GM12892 (cell line): ENCODE measurements around the gene TEX10.

Source experiments
- POLR2A ChIP-seq: IDR thresholded peaks from 2 replicates; pipeline ENCODE4 v1.6.1; 2011; ENCODE audit warnings: low read depth, low read length, control low read depth
- TAF1 ChIP-seq: IDR thresholded peaks from 2 replicates; pipeline ENCODE4 v1.6.1; 2011; ENCODE audit warnings: low read depth, mild to moderate bottlenecking, control low read depth, low read length, borderline replicate concordance

DNA sequence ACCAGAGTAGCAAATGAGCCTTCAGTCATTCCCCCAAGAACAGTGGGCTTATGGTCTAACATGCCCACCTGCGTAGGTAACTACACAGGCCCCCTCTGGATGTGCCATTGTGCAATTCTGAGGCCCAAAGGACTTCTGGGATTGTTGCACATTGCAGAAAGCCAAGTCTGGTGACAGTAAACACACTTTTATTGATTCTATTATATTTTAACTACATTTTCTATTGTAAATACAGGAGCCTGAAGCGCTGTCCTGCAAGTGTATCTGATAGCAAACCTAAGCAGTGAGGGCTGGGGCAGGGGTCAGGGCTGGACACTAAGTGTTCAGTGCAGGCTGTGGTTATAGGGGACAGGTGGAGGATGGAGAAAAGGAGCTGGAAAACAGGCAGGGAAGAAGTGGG, 57.5 kb downstream of the TEX10 start:
- TF ChIP-seq POLR2A (no peak), TAF1 (no peak)
